ENCODE data around the gene EIF5B.

- TF ChIP-seq CTCF (IDR thresholded peaks at IDR 0.05) (no peak), EZH2 (IDR thresholded peaks at IDR 0.05; ENCODE audit: borderline replicate concordance, insufficient read depth, low read depth, low read length, poor library complexity, severe bottlenecking) (no peak)
Observed at GRCh38 chr2:99425022-99425421, 87.8 kb downstream of the EIF5B start.

Measured in B cell (primary cell).